ENCODE data around the gene RNASEH2B.

DNA sequence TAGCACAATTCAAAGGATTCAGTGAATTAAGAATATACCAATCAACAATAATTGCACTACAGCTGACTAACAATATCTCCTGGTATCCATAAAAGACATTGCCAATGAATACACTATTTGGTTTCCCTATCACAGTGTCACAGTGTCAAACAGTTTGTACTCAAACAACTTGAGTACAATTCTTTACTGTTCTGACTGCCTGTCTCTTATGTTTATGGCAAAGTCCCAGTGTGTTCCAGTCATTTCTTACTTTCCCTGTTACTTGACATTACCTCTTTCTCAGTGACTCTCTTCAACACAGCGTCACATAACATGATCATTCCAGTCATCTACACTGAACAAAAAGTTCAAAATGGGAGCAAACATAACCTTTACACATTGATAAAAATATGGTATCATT is 21.2 kb upstream of the RNASEH2B start:
- no peak for TF ChIP-seq EZH2 (IDR thresholded peaks at IDR 0.05; ENCODE audit: borderline replicate concordance, low read length)
- TF ChIP-seq, protein P1, sequence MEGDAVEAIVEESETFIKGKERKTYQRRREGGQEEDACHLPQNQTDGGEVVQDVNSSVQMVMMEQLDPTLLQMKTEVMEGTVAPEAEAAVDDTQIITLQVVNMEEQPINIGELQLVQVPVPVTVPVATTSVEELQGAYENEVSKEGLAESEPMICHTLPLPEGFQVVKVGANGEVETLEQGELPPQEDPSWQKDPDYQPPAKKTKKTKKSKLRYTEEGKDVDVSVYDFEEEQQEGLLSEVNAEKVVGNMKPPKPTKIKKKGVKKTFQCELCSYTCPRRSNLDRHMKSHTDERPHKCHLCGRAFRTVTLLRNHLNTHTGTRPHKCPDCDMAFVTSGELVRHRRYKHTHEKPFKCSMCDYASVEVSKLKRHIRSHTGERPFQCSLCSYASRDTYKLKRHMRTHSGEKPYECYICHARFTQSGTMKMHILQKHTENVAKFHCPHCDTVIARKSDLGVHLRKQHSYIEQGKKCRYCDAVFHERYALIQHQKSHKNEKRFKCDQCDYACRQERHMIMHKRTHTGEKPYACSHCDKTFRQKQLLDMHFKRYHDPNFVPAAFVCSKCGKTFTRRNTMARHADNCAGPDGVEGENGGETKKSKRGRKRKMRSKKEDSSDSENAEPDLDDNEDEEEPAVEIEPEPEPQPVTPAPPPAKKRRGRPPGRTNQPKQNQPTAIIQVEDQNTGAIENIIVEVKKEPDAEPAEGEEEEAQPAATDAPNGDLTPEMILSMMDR (conservative IDR thresholded peaks at IDR 0.05 in 1 of 2, IDR thresholded peaks at IDR 0.05 in 1 of 2; ENCODE audit: extremely low read depth in 1 of 2, insufficient read depth in 1 of 2, low read depth in 1 of 2, low read length in 2 of 2) = no peak

Data from mammary epithelial cell (primary cell).